Measurements from ENCODE around the gene SLX9.

The SLX9 gene

GRCh38 chr21:45009616-45010015, 69.8 kb downstream of the SLX9 start:
- DNase-seq: no peak

- no peak for DNase-seq
Measured at GRCh38 chr21:45010096-45010495, 70.3 kb downstream of the SLX9 start.

GRCh38 chr21:45010860-45011259, 71.0 kb downstream of the SLX9 start:
- no peak for DNase-seq

GRCh38 chr21:45011426-45011825, 71.6 kb downstream of the SLX9 start:
- no peak for DNase-seq

GRCh38 chr21:45011911-45012661, 72.3 kb downstream of the SLX9 start:
- DNase-seq: no peak

- no peak for DNase-seq
Measured at GRCh38 chr21:45012662-45013259, 72.9 kb downstream of the SLX9 start.

- no peak for DNase-seq
Measured at GRCh38 chr21:45013260-45013841, 73.5 kb downstream of the SLX9 start.

GRCh38 chr21:45014747-45015468, 75.1 kb downstream of the SLX9 start:
- no peak for DNase-seq

- no peak for DNase-seq
Measured at GRCh38 chr21:45015469-45015860, 75.6 kb downstream of the SLX9 start.

- no peak for DNase-seq
Measured at GRCh38 chr21:45016031-45016405, 76.2 kb downstream of the SLX9 start.

GRCh38 chr21:45016406-45017038, 76.7 kb downstream of the SLX9 start:
- no peak for DNase-seq

GRCh38 chr21:45017039-45017960, 77.5 kb downstream of the SLX9 start:
- DNase-seq: no peak

- no peak for DNase-seq
Measured at GRCh38 chr21:45018131-45019075, 78.6 kb downstream of the SLX9 start.

GRCh38 chr21:45019076-45019886, 79.5 kb downstream of the SLX9 start:
- DNase-seq: no peak

- DNase-seq: no peak
Measured at GRCh38 chr21:45019887-45020537, 80.2 kb downstream of the SLX9 start.

- DNase-seq: no peak
Measured at GRCh38 chr21:45020629-45021427, 81.0 kb downstream of the SLX9 start.

- no peak for DNase-seq
Measured at GRCh38 chr21:45021428-45022347, 81.9 kb downstream of the SLX9 start.

- no peak for DNase-seq
Measured at GRCh38 chr21:45022348-45022675, 82.5 kb downstream of the SLX9 start.
